Stimulated activated CD4-positive, alpha-beta T cell treated with anti-CD3 and anti-CD28 coated beads, Interleukin-4, amount 100 ng/mL, for 1 hour (primary cell): ENCODE data around the gene MAN1A2.
A peak's percentile ranks its signal among the peaks of the same experiment; 100 is the strongest.
"Not testable (repeated sequence)": the region's sequence is repeated elsewhere in the genome, so short reads cannot be mapped to it uniquely, and the experiment has no call there.

ENCODE experiments used
- DNase-seq: peaks from one replicate; pipeline ENCODE4 v3.0.0-alpha.2; 2020

MAN1A2 gene

DNA sequence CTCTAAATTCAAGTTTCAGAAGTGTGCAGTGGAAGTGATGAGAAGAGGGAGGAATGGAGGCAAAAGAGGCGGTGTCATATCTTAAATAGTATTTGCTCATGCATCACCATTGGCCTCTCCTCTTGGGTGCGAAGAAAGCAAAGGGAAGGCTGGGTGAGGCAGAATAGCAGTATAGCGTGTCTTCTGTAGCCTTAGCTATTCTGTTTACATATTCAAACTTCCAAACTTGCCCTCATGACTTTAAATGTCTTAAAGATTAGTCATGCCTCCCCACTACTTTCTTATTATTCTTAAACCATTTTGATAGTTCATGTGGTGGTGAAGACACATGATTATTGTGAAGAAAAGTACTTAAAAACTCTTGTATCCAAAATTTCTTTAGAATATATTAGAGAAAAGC is 134.0 kb downstream of the MAN1A2 start:
- DNase-seq: no peak

DNA sequence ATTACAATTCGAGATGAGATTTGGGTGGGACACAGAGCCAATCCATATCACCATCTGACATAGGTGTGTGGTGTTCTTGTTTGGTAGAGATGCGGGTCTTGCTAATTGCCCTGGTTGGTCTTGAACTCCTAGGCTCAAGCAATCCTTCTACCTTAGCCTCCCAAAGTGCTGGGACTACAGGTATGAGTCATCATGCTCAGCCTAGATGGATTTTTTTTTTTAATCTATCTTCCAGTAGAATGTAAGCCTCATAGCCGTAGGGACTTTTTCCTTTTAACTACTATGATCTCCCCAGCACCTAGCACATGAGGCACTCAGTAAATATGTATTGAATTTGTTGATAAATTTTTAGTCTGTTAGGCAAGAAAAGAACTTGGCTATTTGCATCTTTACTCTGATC is 144.0 kb downstream of the MAN1A2 start:
- no peak for DNase-seq

DNA sequence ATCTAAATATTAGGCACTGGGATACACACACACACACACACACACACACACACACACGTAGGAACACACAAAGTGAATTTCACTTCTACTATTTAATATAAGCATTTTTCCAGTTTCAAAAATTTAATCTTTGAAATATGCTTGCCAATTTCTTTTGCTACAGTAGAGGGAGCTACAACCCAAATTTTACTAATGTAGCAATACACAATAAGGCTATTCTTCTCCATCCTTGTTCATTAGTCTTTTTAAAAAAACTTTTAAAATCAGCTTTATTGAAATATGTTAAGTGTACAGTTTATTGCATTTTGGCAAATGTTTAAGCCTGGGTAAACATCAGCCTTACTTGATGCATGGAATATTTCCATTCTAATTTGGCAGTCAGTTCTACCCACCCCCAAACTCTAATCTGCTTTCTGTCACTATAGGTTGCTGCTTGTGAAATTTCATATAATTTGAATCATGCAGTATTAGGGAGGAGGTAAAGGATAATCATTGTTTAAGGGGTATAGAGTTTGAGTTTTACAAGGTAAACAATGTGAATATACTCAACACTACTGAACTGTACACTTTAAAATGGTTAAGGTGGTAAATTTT is 145.6 kb downstream of the MAN1A2 start:
- DNase-seq: no peak

DNA sequence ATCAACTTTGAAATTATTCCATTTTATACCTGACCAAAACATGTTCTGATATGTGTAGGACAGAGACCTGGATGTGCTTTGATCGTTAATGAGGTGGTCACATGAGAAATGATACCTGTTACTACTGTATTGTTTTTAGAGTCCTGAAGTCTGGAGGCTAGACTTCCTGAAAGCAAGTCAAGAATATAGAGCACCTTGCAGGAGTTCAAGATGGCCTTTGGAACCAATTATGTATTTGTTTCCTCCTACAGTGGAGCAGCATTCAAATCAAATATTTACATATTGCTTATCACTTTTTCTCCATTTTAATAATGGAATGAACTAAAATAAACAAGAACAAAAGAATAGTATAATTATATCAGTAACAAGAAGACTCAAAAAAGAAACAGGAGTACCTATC is 155.9 kb downstream of the MAN1A2 start:
- no peak for DNase-seq

DNA sequence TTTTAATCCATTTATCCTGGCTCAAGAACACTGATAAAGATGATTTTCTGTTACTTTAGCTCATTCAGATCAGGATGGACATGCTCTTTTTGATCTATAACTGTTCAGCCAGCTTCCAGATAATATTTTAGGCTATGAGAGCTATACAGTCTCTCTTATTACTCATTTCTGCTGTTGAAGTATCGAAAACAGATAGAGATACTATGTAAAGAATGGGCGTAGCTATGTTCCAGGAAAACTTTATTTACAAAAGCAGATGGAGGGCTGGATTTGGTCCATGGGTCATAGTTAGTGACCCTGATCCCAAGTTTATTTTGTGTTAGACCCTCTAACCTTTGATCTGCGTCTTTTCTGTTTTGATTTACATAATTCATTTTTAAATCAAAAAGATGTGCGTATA is 159.8 kb downstream of the MAN1A2 start:
- DNase-seq: no peak

DNA sequence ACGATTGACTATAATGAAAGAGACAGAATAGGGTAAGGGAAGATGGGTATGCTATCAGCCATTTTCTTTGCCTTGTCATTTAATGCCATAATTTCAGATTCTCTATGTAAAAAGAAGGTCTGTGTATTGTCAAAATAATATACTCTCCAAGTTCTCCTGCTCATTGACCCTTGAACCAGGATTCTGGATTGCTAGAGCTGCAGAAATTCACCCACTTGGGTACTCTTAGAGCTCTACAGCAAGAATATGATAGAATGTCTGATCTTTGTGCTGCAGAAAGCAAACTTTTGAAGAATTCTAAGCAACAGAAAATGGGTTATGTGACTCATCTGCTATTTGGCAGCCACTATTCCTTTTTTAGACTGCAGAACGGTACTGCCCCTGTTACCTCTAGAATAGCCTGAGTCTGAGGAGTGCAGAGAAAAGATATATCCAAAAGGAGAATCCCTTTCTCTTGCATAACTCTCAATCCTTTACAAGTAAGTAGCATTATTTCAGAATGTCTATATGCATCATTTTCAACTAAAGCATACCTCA is 160.4 kb downstream of the MAN1A2 start:
- no peak for DNase-seq

DNA sequence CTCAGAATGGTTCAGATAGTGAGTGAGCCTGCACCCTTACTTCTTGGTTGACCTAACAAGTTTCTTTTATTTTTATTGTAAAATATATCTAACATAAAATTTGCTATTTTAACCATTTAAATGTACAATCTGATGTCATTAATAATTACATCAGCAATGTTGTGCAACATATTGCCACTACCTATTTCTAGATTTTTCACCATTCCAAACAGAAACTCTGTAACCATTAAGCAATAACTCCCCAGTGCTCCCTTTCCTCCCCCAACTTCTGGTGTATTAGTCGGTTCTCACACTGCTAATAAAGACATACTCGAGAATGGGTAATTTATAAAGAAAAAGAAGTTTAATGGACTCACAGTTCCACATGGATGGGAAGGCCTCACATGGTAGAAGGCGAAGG is 162.4 kb downstream of the MAN1A2 start:
- DNase-seq: no peak

DNA sequence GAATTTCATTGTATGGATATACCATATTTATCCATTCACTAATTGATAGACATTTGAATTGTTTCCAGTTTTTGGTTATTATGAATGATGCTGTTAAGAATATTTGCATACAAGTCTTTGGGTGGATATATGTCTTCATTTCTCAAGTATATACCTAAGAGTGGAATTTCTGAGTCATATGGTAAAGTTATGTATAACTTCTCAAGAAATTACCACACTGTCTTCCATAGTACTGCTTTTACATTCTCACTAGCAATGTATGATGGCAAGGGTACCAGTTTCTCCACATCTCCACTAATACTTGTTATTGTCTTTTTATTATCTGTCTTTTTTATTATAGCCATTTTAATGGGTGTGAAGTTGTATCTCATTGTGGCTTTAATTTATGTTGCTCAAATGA is 164.0 kb downstream of the MAN1A2 start:
- DNase-seq: no peak

DNA sequence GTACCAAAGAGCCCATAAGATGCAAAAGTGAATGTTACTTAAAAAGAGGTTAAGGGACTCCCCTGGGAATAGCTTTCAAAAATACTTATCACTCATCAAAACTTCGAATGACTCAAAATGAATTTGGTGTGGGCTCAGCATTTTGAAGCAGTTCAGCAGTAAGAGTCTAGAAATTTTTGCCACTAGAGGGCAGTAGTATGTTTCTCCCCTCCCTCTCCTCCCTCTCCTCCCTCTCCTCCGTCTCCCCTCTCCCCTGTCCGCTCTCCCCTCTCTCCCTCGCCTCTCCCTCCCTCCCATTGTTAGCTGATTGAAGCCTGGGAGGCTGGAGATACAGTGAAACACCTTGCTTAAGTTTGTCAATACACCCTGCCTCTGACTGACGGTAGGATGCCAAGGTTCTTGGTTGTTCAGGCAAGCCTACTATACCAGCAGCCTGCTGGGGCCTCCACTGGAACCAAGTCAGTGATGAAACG is 167.8 kb downstream of the MAN1A2 start:
- DNase-seq: peak; percentile 20

DNA sequence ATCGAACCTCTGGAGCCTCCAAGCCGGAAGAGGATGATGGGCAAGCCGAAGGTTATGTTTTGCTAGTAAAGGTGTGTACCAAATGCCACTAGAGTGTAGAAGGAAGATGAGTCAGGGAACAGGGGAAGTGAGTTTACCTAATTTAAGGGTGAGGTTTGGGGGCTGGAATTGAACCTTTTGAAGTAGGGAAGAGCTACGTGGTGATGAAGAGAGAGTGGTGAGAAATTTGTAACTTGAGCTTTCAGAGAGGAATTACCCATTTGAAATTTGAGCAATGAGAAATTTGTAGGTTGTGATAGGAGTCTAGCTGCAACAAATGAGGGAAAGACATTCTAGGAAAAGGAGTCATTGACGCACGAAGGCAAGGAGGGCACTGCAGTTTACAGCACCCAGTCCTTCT is 168.6 kb downstream of the MAN1A2 start:
- DNase-seq: no peak

DNA sequence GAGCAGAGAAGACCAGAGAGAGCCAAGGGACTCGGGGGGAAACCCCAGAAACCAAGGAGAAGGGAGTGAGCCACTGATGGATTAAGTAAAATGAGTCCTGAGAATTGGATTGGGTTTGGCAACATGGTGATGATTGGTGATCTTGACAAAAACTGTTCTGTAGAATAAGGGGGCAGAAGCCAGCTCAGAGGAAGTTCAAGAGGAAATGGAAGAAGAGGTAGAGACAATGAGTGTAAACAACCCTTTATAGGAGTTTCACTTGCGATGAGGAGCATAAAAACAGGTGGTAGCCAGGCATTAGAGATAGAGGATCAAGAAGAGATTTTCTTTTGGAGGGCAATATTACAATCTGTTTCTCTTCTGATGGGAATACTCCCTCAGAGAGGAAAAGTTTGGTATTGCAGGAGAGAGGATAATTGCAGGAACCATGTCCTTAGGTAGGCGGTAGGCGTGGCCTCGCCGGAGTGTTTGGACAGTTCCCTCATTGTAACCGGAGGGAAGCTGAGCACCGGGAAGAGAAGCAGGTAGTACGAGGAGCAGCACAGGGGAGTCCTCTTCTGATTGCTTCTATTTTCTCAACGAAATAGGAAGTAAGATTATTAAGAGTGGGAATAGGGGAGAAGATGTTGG is 170.2 kb downstream of the MAN1A2 start:
- DNase-seq: no peak

DNA sequence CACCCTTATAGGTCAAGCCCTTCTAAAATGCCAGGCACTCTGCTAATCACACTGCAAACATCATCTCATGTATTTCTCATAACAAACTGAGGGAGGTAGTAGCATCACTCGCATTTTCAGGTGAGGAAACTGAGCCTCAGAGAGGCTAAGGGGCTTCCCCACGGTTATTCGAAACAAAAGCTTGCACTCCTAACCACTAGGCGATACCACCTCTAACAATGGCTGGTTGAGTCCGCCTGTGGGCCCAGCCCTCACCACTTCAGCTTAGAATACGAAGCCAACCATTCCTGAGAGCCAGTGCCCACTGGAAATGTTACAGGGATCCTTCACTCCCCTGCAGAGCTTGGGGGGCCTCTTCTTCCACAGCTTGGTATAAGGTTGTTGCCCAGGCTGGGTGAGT is 173.3 kb downstream of the MAN1A2 start:
- no peak for DNase-seq

DNA sequence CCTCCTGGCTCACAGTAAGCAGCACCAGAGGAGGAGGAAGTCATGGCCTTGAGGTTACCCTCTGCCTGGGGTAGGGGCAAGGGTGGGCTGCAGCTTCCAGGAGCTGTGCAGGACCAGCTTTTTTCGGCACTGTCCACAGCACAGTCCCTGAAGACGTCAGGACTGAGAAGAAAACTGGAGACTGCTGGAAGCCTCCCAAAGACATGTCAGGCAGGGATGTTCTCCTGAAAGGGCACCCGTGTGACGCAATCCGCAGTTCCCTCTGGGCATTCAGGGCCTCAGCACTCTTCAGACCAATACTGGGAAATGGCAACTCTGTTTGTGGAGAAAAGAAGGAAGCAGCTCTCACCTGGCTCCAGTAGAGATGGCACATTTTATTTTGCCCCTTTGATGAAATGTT is 173.8 kb downstream of the MAN1A2 start:
- DNase-seq: no peak

DNA sequence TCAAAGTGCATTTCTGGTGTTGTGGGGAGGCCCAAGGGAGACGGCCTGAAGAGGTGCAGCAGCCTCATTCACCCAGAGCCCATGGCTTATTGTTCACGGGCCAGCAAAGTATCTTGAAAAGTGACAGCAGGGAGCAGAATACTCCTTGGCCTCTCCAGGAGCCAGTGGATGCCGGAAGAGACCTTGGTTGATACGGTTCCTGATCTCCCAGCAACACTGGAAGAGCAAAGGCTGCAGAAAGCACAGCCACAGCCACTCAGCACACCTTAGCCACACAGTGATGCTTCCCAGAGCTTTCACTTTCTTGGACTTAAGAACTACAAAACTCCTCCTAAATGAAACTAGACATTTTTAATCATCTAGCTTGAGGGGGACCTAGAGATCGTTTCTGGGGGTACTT is 174.3 kb downstream of the MAN1A2 start:
- DNase-seq: no peak

DNA sequence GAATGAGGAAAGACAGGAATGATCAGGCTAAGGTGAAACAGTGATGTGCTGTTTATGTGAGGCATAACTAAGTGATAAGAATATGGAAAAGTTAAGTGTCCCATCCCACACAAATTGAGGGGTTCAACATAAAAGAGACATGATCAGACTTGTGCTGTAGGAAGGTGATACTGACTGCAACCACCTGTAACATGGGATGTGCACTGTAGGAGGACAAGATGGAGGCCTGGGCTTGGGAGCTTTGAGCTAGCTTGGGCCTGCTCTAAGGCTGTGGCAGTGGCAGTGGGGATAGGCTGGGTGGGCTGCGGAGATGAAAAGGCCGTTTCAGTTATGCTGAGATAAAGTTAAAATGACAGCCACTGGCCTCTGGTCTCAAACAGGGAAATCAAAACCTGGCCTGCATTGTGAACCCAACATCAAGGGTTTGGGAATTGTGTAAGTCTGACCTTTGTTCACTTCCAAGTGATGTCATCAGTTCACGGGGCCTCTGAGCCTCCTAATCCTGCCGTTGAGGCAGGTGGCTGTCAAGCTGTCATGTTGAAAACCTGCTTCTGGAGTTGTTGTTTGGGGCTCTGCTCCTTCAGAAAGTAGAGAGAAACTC is 177.4 kb downstream of the MAN1A2 start:
- no peak for DNase-seq

DNA sequence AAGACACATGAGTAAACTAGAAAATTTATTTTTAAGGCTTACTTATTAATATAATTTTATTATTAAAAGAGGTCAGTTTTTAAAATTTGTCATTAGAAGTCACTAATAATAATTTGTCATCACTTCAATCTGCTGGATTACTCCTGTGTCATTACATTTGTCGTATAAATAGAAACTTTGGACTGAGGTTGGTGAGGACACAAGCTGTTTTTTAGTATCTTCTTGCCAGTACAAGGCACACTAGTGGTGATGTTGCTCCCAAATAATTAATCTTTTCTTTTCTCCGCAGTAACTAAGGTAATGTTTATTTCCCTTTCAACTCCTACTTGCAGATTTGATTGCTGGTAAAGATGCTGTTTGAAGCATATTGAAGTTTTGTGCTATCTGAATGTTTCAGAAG is 179.2 kb downstream of the MAN1A2 start:
- DNase-seq: no peak

DNA sequence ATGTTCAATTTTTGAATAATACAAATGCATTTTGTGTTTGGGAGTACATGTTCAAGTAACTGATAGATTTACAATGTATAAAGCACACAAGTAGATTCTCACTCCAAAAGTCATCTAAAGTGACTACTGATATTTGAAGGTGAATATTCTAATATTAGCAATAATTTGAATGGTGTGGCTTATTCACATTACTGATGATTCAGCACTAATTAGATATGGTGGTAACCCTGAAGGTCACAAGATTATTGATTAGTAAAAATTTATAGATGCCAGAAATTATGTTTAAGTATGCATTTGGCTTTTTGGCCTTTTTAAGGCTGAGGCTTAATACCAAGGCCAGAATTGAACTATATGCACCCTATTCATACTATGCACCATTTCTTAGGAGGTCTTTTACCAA is 186.2 kb downstream of the MAN1A2 start:
- DNase-seq: no peak

DNA sequence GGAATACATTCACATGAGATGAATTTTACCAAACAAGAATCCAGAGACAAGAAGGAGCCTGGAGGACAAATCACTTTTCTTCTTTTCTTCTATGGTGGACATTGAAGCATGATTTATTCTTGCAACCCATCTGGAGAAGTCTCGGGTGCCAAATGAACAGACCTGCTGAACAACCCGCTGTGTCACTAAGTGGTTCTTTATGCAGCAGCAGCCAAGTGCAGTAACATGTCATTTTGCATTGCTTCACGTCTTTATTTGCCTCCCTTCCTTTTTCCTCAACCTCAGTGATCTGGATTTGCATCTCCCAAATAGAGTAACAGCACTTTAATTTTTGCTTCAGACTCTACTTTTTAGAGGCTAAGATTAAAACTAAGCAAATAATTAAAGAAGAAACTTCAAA is 188.6 kb downstream of the MAN1A2 start:
- no peak for DNase-seq

DNA sequence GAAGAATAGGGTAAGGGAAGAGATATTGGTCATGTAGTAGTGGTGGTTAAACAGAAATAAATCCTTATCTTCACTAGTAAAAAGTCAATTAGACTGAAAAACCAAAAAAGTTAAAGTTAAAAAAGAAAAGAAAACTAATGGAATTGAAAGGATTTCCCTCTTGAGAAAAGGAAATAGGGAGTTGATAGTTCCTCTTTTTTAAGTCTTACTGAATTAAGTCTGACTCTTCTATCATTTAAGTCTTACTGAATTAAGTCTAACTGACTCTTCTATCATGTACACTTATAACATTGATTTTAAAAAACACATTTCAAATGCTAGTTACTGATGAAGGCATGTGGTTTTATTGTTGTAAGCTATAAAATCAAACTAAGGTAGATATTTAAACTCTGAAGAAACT is 189.1 kb downstream of the MAN1A2 start:
- no peak for DNase-seq

DNA sequence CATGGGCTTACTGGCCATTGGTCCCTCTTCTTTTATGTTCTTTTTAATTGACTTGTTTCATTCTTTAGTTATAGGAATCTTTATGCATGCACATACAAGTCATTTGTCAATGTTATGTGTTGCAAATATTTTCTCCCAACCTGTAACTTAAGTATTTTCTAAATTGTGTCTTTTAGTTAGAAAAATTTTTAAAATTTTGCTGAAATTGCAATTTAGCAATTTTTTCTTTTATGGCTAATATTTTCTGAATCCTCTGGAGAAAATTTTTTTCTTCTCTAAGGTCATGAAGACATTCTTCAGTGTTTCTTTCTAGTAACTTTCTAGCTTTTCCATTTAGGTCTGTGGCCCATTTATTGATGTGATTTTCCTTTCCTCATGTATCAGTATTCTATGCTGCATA is 189.7 kb downstream of the MAN1A2 start:
- DNase-seq: no peak

DNA sequence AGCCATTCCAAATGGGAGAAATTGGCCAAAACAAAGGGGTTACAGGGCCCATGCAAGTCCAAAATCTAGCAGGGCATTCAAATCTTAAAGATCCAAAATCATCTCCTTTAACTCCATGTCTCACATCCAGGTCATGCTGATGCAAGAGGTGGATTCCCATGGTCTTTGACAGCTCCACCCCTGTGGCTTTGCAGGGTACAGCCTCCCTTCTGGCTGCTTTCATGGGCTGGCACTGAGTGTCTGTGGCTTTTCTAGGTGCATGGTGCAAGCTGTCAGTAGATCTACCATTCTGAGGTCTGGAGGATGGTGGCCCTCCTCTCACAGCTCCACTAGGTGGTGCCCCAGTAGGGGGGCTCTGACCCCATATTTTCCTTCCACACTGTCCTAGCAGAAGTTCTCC is 191.2 kb downstream of the MAN1A2 start:
- not testable (repeated sequence) for DNase-seq

DNA sequence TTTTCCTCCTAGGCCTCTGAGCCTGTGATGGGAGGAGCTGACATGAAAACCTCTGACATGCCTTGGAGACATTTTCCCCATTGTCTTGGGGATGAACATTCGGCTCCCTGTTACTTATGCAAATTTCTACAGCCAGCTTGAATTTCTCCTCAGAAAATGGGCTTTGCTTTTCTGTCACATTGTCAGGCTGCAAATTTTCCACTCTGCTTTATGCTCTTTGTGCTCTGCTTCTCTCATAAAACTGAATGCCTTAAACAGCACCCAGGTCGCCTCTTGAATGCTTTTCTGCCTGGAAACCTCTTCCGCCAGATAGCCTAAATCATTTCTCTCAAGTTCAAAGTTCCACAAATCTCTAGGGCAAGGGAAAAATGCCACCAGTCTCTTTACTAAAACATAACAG is 191.9 kb downstream of the MAN1A2 start:
- no peak for DNase-seq

DNA sequence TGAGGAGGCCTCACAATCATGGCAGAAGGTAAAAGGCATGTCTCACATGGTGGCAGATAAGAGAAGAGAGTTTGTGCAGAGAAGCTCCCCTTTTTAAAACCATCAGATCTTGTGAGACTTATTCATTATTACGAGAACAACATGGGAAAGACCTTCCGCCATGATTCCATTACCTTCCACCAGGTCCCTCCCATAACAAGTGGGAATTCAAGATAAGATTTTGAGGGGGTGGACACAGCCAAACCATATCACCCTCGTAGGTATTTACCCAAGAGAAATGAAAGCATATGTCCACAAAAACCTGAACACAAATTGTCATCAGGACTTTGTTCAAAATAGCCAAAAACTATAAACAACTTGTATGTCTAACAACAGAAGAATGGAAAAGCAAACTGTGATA is 192.7 kb downstream of the MAN1A2 start:
- no peak for DNase-seq

DNA sequence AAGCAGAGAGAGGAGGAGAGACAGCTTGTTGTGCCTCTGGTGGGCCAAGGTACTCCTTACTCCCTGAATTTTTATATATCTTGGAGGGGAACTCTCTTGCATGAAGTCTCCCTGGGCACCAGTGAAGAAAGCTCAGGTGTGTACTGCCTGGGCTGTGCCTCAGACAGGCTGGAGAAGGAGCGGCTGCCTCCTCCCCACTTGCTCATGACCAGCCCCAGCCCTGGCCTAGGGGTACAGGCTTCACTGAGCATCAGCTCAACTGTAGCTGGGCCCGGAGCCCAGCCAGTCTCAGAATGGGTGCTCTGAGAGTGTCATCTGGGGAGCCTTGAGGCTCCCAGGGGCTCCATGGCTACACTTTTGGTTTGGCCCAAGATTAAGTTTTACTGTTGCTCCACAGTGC is 193.8 kb downstream of the MAN1A2 start:
- no peak for DNase-seq

DNA sequence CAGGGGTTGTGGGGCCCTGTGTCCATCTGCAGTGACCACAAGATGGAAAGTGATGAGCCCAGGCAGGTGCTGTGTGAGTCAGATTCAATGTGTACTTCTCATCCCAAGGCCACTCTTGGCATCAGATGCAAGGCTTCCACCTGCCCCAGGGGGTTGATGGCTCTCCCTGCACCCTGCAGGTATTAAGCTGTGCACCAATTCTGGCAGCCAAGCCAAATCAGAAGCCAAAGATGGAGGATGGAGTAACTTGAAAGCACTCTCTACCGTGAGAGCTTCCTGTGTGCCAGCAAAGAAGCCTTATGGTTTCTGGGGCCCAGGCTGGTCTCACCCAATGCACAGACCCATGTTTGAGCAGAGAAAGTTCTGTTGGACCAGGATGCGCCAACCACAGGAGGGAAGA is 194.3 kb downstream of the MAN1A2 start:
- DNase-seq: no peak
